PC-3 (cell line): ENCODE results near the gene SPATA46.

Experiments
- CTCF ChIP-seq: fragments of 300-600 bp; sonication (generic); conservative IDR thresholded peaks from 2 replicates; pipeline ENCODE4 v1.5.1; 2017; ENCODE audit warnings: antibody characterized with exemption, low read depth, mild to moderate bottlenecking, low read length
- EZH2 ChIP-seq: fragments of 300-600 bp; sonication (generic); IDR thresholded peaks from one replicate; pipeline ENCODE4 v1.6.1; 2017; ENCODE audit warnings: antibody characterized with exemption, mild to moderate bottlenecking, low read length; ENCODE audit not compliant: unreplicated experiment
- EZH2phosphoT487 ChIP-seq: fragments of 300-600 bp; sonication (generic); IDR thresholded peaks from 2 replicates; pipeline ENCODE4 v1.6.1; 2018; ENCODE audit warnings: mild to moderate bottlenecking, antibody characterized with exemption, low read length, borderline replicate concordance

GRCh38 chr1:162386292-162387225 lies 9.9 kb upstream of the SPATA46 start:
- TF ChIP-seq CTCF (no peak), EZH2phosphoT487 (no peak), EZH2 (no peak)
